Panc1 (cell line): Measurements from ENCODE around the gene DLGAP4.
A peak's percentile ranks its signal among the peaks of the same experiment; 100 is the strongest.

Experiments used
- CTCF ChIP-seq: fragments of 450-650 bp; IDR thresholded peaks from 2 replicates; pipeline ENCODE4 v1.5.1; 2017; ENCODE audit warnings: mild to moderate bottlenecking
- POLR2AphosphoS5 ChIP-seq: IDR thresholded peaks from 2 replicates; pipeline ENCODE4 v1.6.1; 2012; ENCODE audit warnings: mild to moderate bottlenecking, low read depth, low read length, moderate library complexity
- SIN3A ChIP-seq: IDR thresholded peaks from 2 replicates; pipeline ENCODE4 v1.6.1; 2012; ENCODE audit warnings: low read depth, mild to moderate bottlenecking, low read length, moderate library complexity, borderline replicate concordance; ENCODE audit not compliant: insufficient read depth
- TCF7L2 ChIP-seq: IDR thresholded peaks from 2 replicates; pipeline ENCODE4 v1.6.1; 2011; ENCODE audit warnings: mild to moderate bottlenecking, low read depth, low read length, inconsistent platforms
- TF ChIP-seq, protein P1 (sequence below), 2 experiments: IDR thresholded peaks; 2 replicates each; pipeline ENCODE4 v1.6.1; 2011 to 2012; ENCODE audit warnings: low read depth in 2 of 2, control low read depth in 1 of 2, low read length in 1 of 2, mild to moderate bottlenecking in 1 of 2, moderate library complexity in 1 of 2; ENCODE audit not compliant: insufficient read depth in 1 of 2

DNA sequence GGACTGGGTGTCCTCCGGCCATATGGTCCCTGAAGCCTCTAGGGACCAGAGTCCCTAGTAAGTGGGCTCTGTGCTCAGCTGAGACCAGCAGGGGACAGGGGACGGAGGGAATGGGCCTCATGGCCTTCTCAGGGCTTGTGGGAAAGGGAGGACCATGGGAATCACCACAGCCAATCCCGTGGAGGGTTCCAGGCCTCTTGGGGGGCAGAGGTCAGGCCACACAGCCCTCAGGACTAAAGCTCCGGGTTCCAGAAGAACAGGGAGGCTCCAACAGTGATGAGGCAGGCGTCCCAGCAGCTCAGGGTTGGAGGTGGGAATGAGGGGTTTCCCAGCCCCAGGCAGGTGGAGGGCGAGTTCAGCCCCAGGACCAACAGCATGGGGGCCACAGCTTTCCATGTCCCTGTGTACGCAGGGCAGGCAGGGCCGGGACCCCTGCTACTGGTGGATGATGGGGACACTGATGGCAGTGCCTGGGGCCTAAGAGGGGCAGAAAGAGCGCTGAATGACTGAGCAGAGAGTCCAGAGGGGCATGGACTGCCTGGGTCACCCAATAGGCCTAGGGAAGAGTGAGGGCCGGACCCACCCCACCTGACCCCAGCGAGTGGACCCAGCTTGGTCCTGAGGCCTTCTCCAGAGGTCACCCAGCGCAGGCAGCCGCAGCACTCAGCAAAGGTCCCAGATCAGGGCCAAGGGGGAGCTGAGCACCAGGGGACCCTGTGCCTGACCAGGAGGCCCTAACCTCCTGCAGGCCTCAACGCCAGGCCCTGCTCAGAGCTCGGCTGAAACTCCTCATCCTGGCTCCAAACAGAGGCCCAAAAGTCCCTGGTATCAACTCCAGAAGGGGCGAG, 244.0 kb downstream of the DLGAP4 start:
- TF ChIP-seq CTCF (no peak), POLR2AphosphoS5 (peak; percentile 55; the same call in 1 of the 2 replicates), TCF7L2 (no peak), SIN3A (no peak)
- TF ChIP-seq, protein P1, sequence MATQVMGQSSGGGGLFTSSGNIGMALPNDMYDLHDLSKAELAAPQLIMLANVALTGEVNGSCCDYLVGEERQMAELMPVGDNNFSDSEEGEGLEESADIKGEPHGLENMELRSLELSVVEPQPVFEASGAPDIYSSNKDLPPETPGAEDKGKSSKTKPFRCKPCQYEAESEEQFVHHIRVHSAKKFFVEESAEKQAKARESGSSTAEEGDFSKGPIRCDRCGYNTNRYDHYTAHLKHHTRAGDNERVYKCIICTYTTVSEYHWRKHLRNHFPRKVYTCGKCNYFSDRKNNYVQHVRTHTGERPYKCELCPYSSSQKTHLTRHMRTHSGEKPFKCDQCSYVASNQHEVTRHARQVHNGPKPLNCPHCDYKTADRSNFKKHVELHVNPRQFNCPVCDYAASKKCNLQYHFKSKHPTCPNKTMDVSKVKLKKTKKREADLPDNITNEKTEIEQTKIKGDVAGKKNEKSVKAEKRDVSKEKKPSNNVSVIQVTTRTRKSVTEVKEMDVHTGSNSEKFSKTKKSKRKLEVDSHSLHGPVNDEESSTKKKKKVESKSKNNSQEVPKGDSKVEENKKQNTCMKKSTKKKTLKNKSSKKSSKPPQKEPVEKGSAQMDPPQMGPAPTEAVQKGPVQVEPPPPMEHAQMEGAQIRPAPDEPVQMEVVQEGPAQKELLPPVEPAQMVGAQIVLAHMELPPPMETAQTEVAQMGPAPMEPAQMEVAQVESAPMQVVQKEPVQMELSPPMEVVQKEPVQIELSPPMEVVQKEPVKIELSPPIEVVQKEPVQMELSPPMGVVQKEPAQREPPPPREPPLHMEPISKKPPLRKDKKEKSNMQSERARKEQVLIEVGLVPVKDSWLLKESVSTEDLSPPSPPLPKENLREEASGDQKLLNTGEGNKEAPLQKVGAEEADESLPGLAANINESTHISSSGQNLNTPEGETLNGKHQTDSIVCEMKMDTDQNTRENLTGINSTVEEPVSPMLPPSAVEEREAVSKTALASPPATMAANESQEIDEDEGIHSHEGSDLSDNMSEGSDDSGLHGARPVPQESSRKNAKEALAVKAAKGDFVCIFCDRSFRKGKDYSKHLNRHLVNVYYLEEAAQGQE (IDR thresholded peaks at IDR 0.05; ENCODE audit: insufficient read depth in 1 of 2, low read depth in 2 of 2, low read length in 1 of 2) = no peak
